Caco-2 (cell line): ENCODE data around the gene NEMP2. TPM values are rescaled to one million over a fixed set of nuclear protein-coding genes. Genes with fewer than 3 reads are reported as not detected.

ENCODE experiments used
- BruUV-seq: library from RNA; stranded (reverse); fragments of 400-500 nt; replicated peaks from 2 replicates; lab custom pipeline; 2021; lab: Mats Ljungman, UMichigan
- CTCF ChIA-PET: fragments of 300-600 bp; sonication (Branson Sonifier 250); formaldehyde crosslinking; loops from one replicate; lab custom pipeline; 2022; ENCODE audit warnings: antibody characterized with exemption; lab: Charles Lee
- POLR2A ChIA-PET: fragments of 300-600 bp; sonication (Branson Sonifier 250); formaldehyde crosslinking; loops from one replicate; lab custom pipeline; 2022; ENCODE audit warnings: antibody characterized with exemption; lab: Charles Lee
- DNase-seq, 2 experiments: peaks; one replicate each; pipeline versions ENCODE4 v3.0.0 to v3.0.0-alpha.2; 2020 to 2022
- H3K27me3 ChIP-seq: replicated peaks from 2 replicates; pipeline ENCODE4 v1.6.0; 2011; ENCODE audit warnings: low read length; ENCODE audit not compliant: control insufficient read depth, insufficient read depth
- H3K36me3 ChIP-seq: 2 replicates; pipeline ENCODE4 v1.5.1; 2011; ENCODE audit warnings: low read length; ENCODE audit not compliant: control insufficient read depth, insufficient read depth
- H3K4me1 ChIP-seq: fragments of 250-450 bp; sonication (Bioruptor Pico); 2 replicates; pipeline ENCODE4 v1.5.1; 2020; ENCODE audit warnings: mild to moderate bottlenecking
- H3K4me3 ChIP-seq: 2 replicates; pipeline ENCODE4 v1.5.1; 2011; ENCODE audit warnings: low read depth, mild to moderate bottlenecking, control low read depth, low read length
- H3K9me3 ChIP-seq: fragments of 250-450 bp; sonication (Bioruptor Pico); 2 replicates; pipeline ENCODE4 v1.5.1; 2020; ENCODE audit warnings: mild to moderate bottlenecking, moderate library complexity
- H3K27ac Mint-ChIP-seq: one replicate; pipeline ENCODE4 v1.8.0; 2022; ENCODE audit warnings: mixed read lengths; ENCODE audit not compliant: unreplicated experiment
- H3K27me3 Mint-ChIP-seq: one replicate; pipeline ENCODE4 v1.8.0; 2022; ENCODE audit warnings: mixed read lengths; ENCODE audit not compliant: insufficient read depth, unreplicated experiment
- H3K36me3 Mint-ChIP-seq: one replicate; pipeline ENCODE4 v1.8.0; 2022; ENCODE audit warnings: mild to moderate bottlenecking, mixed read lengths; ENCODE audit not compliant: insufficient read depth, unreplicated experiment
- H3K4me1 Mint-ChIP-seq: one replicate; pipeline ENCODE4 v1.8.0; 2022; ENCODE audit warnings: low read depth, mixed read lengths; ENCODE audit not compliant: unreplicated experiment
- H3K4me3 Mint-ChIP-seq: one replicate; pipeline ENCODE4 v1.8.0; 2022; ENCODE audit warnings: mild to moderate bottlenecking, moderate library complexity, mixed read lengths; ENCODE audit not compliant: unreplicated experiment
- H3K9me3 Mint-ChIP-seq: one replicate; pipeline ENCODE4 v1.8.0; 2022; ENCODE audit warnings: mixed read lengths; ENCODE audit not compliant: unreplicated experiment
- intact Hi-C: fragments of 100-400 bp; cut with micrococcal nuclease; formaldehyde crosslinking; loops from one replicate; pipeline ENCODE4 v1.10.0; 2022; ENCODE audit not compliant: unreplicated experiment
- total RNA-seq: library from RNA; stranded (reverse); gene quantifications from 2 replicates; pipeline ENCODE4 v1.2.3, GENCODE V29; 2022
- TF ChIP-seq, protein P1 (sequence below), 2 experiments: fragments of 200-600 bp in 1 of 2; IDR thresholded peaks; 1 replicate in 1 of 2; 2 replicates in 1 of 2; pipeline versions ENCODE4 v1.5.1 to v1.8.0; 2011 to 2022; ENCODE audit warnings: antibody characterized with exemption in 1 of 2, control low read depth in 1 of 2, inconsistent platforms in 1 of 2, low read depth in 1 of 2, low read length in 1 of 2, mild to moderate bottlenecking in 1 of 2, moderate library complexity in 1 of 2; ENCODE audit not compliant: insufficient read depth in 1 of 2, severe bottlenecking in 1 of 2, unreplicated experiment in 1 of 2

The NEMP2 gene
- total RNA-seq, 1 experiment from 2014 or later: 19.1 TPM

DNA sequence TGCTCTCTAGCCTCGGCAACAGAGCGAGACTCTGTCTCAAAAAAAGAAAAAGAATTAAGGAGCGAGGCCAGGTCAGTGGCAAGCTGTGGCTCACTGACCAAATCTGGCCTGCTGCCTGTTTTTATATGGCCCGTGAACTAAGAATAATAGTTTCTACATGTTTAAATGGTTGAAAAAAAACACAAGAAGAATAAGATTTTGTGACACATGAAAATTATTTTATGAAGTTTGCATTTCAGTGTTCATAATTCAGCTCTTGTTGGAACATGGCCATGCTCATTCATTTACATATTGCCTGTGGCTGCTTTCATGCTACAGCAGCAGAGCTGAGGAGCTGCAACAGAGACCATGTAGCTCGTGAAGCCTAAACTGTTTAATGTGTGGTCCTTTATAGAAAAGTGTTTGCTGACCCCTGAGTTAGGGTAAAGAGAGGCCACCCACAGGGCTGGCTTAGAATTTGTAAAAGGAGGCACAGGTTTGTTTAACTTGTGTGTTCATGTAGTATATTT is 66.9 kb downstream of the NEMP2 start:
- TF ChIP-seq, protein P1, sequence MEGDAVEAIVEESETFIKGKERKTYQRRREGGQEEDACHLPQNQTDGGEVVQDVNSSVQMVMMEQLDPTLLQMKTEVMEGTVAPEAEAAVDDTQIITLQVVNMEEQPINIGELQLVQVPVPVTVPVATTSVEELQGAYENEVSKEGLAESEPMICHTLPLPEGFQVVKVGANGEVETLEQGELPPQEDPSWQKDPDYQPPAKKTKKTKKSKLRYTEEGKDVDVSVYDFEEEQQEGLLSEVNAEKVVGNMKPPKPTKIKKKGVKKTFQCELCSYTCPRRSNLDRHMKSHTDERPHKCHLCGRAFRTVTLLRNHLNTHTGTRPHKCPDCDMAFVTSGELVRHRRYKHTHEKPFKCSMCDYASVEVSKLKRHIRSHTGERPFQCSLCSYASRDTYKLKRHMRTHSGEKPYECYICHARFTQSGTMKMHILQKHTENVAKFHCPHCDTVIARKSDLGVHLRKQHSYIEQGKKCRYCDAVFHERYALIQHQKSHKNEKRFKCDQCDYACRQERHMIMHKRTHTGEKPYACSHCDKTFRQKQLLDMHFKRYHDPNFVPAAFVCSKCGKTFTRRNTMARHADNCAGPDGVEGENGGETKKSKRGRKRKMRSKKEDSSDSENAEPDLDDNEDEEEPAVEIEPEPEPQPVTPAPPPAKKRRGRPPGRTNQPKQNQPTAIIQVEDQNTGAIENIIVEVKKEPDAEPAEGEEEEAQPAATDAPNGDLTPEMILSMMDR (IDR thresholded peaks at IDR 0.05; ENCODE audit: insufficient read depth in 1 of 2, low read depth in 1 of 2, low read length in 1 of 2, severe bottlenecking in 1 of 2, unreplicated experiment in 1 of 2): no peak
- no peaks in the 10 kb centered on the region for H3K27me3 ChIP-seq
- H3K4me1 Mint-ChIP-seq: peaks cover 6% of the 10 kb centered on the region
- no peaks in the 10 kb centered on the region for H3K4me1 ChIP-seq
- H3K27me3 Mint-ChIP-seq: no peaks in the 10 kb centered on the region
- CTCF ChIA-PET: no interaction called here
- no peaks in the 10 kb centered on the region for H3K9me3 ChIP-seq
- DNase-seq: no peak
- no peaks in the 10 kb centered on the region for H3K36me3 Mint-ChIP-seq
- H3K4me3 Mint-ChIP-seq: no peak overlapping the region
- BruUV-seq: no TSS peak
- no peak overlapping the region for H3K4me3 ChIP-seq
- POLR2A ChIA-PET: no interaction called here
- peaks cover 8% of the 10 kb centered on the region for H3K9me3 Mint-ChIP-seq
- H3K27ac Mint-ChIP-seq: no peak overlapping the region
- H3K36me3 ChIP-seq: no peaks in the 10 kb centered on the region
- intact Hi-C loops: no loop called here

DNA sequence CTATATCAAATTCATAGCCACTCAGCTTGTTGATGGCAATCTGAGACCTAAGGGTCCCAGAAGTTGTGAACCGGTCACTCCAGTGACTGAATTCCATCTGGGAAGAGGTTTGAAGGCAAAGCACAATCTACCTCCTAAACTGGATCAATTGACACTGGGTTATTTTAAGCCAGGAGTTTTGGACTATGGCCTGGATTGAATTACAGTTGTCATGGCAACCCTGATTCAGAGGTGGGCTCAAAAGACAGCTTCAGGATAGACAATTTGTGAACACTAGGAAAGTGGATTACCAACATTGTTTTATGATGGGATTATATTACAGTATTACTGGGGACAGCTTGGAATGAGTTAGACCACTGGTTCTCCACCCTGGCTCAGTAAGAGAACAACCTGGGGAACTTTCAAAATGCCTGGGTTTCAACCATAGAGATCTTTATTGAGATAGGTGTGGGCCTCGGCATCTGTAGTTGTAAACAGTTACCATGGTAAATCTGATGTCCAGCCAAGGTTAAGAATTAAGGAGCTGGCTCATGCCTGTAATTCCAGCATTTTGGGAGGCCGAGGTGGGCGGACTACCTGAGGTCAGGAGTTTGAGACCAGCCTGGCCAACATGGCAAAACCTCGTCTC is 67.6 kb downstream of the NEMP2 start:
- H3K27ac Mint-ChIP-seq: no peak overlapping the region
- no TSS peak for BruUV-seq
- POLR2A ChIA-PET: no interaction called here
- no peak overlapping the region for H3K4me3 Mint-ChIP-seq
- no peaks in the 10 kb centered on the region for H3K36me3 ChIP-seq
- no peaks in the 10 kb centered on the region for H3K4me1 ChIP-seq
- intact Hi-C loops: no loop called here
- no peaks in the 10 kb centered on the region for H3K27me3 ChIP-seq
- CTCF ChIA-PET: no interaction called here
- peaks cover 1% of the 10 kb centered on the region for H3K9me3 Mint-ChIP-seq
- H3K4me3 ChIP-seq: no peak overlapping the region
- no peaks in the 10 kb centered on the region for H3K9me3 ChIP-seq
- H3K36me3 Mint-ChIP-seq: no peaks in the 10 kb centered on the region
- H3K27me3 Mint-ChIP-seq: no peaks in the 10 kb centered on the region
- no peak for DNase-seq
- peaks cover 6% of the 10 kb centered on the region for H3K4me1 Mint-ChIP-seq
- TF ChIP-seq, protein P1 (IDR thresholded peaks at IDR 0.05; ENCODE audit: insufficient read depth in 1 of 2, low read depth in 1 of 2, low read length in 1 of 2, severe bottlenecking in 1 of 2, unreplicated experiment in 1 of 2): no peak

DNA sequence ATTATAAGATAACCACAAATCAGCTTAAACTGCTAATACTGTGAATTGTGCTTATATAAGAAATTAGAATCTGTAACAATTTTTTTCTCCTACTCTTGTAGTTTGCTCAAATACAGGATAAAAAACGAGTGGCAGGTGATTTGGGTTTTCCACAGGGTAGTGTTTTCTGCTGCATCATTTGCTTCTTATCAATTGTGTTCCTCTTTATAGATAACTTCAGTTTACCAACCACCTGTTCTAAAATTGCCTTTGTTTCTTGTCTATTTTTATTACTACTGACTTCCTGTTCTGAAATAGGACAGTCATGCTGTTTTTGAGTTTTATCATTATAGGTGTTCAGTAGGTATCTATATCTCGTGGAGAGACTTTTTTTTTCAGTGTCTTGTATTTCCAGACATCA is 69.5 kb downstream of the NEMP2 start:
- POLR2A ChIA-PET: no interaction called here
- no TSS peak for BruUV-seq
- Mint-ChIP-seq H3K27ac (no peak overlapping the region), H3K4me1 (peaks cover 6% of the 10 kb centered on the region), H3K36me3 (no peaks in the 10 kb centered on the region), H3K9me3 (no peaks in the 10 kb centered on the region), H3K4me3 (no peak overlapping the region), H3K27me3 (no peaks in the 10 kb centered on the region)
- Histone ChIP-seq H3K36me3 (no peaks in the 10 kb centered on the region), H3K4me3 (no peak overlapping the region), H3K9me3 (no peaks in the 10 kb centered on the region), H3K4me1 (no peaks in the 10 kb centered on the region), H3K27me3 (no peaks in the 10 kb centered on the region)
- CTCF ChIA-PET: no interaction called here
- intact Hi-C loops: no loop called here
- DNase-seq: no peak
- TF ChIP-seq, protein P1 (IDR thresholded peaks at IDR 0.05; ENCODE audit: insufficient read depth in 1 of 2, low read depth in 1 of 2, low read length in 1 of 2, severe bottlenecking in 1 of 2, unreplicated experiment in 1 of 2): no peak
